Osteoblast (primary cell): ENCODE results near the gene GABRG3. TPM values are rescaled to one million over a fixed set of nuclear protein-coding genes. Genes with fewer than 3 reads are reported as not detected.

Source experiments
- DNase-seq: peaks from one replicate; pipeline ENCODE4 v3.0.0; 2011; ENCODE audit warnings: low spot score, mixed read lengths; ENCODE audit not compliant: insufficient read length; ENCODE audit errors: missing footprints
- H2AFZ ChIP-seq: 2 replicates; pipeline ENCODE4 v1.6.0; 2011; ENCODE audit warnings: mild to moderate bottlenecking, low read length
- H3K27ac ChIP-seq: 2 replicates; pipeline ENCODE4 v1.5.1; 2011; ENCODE audit warnings: mild to moderate bottlenecking, low read depth, low read length, moderate library complexity
- H3K27me3 ChIP-seq: 2 replicates; pipeline ENCODE4 v1.6.0; 2012; ENCODE audit warnings: mild to moderate bottlenecking, control low read depth, inconsistent platforms, low read length, moderate library complexity; ENCODE audit not compliant: insufficient read depth
- H3K36me3 ChIP-seq: 2 replicates; pipeline ENCODE4 v1.5.1; 2011; ENCODE audit warnings: mild to moderate bottlenecking, low read length, control low read depth, moderate library complexity; ENCODE audit not compliant: insufficient read depth
- H3K4me1 ChIP-seq: 2 replicates; pipeline ENCODE4 v1.5.1; 2011; ENCODE audit warnings: mild to moderate bottlenecking, low read length, control low read depth, moderate library complexity; ENCODE audit not compliant: insufficient read depth
- H3K4me2 ChIP-seq: 2 replicates; pipeline ENCODE4 v1.6.0; 2011; ENCODE audit warnings: mild to moderate bottlenecking, low read length; ENCODE audit not compliant: insufficient read depth
- H3K4me3 ChIP-seq: fragments of 200-600 bp; sonication (generic); 3 replicates; pipeline ENCODE4 v1.5.1; 2012; ENCODE audit warnings: mild to moderate bottlenecking, low read length, inconsistent platforms; ENCODE audit not compliant: insufficient read depth
- H3K79me2 ChIP-seq: 2 replicates; pipeline ENCODE4 v1.6.0; 2012; ENCODE audit warnings: mild to moderate bottlenecking, low read length, control low read depth, inconsistent platforms; ENCODE audit not compliant: insufficient read depth
- H3K9me3 ChIP-seq: 2 replicates; pipeline ENCODE4 v1.5.1; 2011; ENCODE audit warnings: low read depth, low read length, control low read depth
- H4K20me1 ChIP-seq: 2 replicates; pipeline ENCODE4 v1.6.0; 2012; ENCODE audit warnings: mild to moderate bottlenecking, low read length, control low read depth; ENCODE audit not compliant: insufficient read depth
- CTCF ChIP-seq: IDR thresholded peaks from 2 replicates; pipeline ENCODE4 v1.5.1; 2011; ENCODE audit warnings: mild to moderate bottlenecking, low read depth, low read length, moderate library complexity; ENCODE audit errors: extremely low read depth
- total RNA-seq: library from RNA; depleted of rRNA; stranded (reverse); fragments of >200 nt; gene quantifications from 2 replicates; pipeline ENCODE4 v1.2.3, GENCODE V29; 2012

GABRG3 gene
- total RNA-seq, 1 donor = not detected

GRCh38 chr15:27137127-27137526 is 166.1 kb downstream of the GABRG3 start:
- Histone ChIP-seq H3K27me3 (no peaks in the 10 kb centered on the region), H3K4me1 (no peaks in the 10 kb centered on the region), H4K20me1 (no peaks in the 10 kb centered on the region), H3K9me3 (no peaks in the 10 kb centered on the region), H3K4me2 (no peak overlapping the region), H2AFZ (no peak overlapping the region), H3K27ac (no peak overlapping the region), H3K36me3 (no peaks in the 10 kb centered on the region), H3K4me3 (no peak overlapping the region), H3K79me2 (no peaks in the 10 kb centered on the region)
- DNase-seq = no peak
- no peak for TF ChIP-seq CTCF

- no peak for DNase-seq
- no peak overlapping the region for H3K4me3 ChIP-seq
- no peak overlapping the region for H3K27ac ChIP-seq
- H3K79me2 ChIP-seq = no peaks in the 10 kb centered on the region
- no peak for TF ChIP-seq CTCF
- no peak overlapping the region for H2AFZ ChIP-seq
- no peaks in the 10 kb centered on the region for H3K27me3 ChIP-seq
- H4K20me1 ChIP-seq = no peaks in the 10 kb centered on the region
- H3K4me1 ChIP-seq = no peaks in the 10 kb centered on the region
- peaks cover 6% of the 10 kb centered on the region for H3K9me3 ChIP-seq
- H3K4me2 ChIP-seq = no peak overlapping the region
- H3K36me3 ChIP-seq = no peaks in the 10 kb centered on the region
These were observed 194.6 kb downstream of the GABRG3 start for GRCh38 chr15:27165590-27165989.

- H3K4me2 ChIP-seq = no peak overlapping the region
- H3K9me3 ChIP-seq = peaks cover 6% of the 10 kb centered on the region
- no peaks in the 10 kb centered on the region for H3K79me2 ChIP-seq
These were observed 195.9 kb downstream of the GABRG3 start for GRCh38 chr15:27166917-27167316.

GRCh38 chr15:27167738-27168137 is 196.8 kb downstream of the GABRG3 start:
- DNase-seq = peak; percentile 44
- H3K27ac ChIP-seq = no peak overlapping the region
- no peak overlapping the region for H3K4me2 ChIP-seq
- H2AFZ ChIP-seq = no peak overlapping the region
- no peak for TF ChIP-seq CTCF
- H3K9me3 ChIP-seq = peaks cover 2% of the 10 kb centered on the region
- H3K4me1 ChIP-seq = no peaks in the 10 kb centered on the region
- H3K79me2 ChIP-seq = no peaks in the 10 kb centered on the region
- no peaks in the 10 kb centered on the region for H4K20me1 ChIP-seq
- H3K4me3 ChIP-seq = no peak overlapping the region
- no peaks in the 10 kb centered on the region for H3K36me3 ChIP-seq
- H3K27me3 ChIP-seq = no peaks in the 10 kb centered on the region

More at GRCh38 chr15:27166917-27167316, 195.9 kb downstream of the GABRG3 start:
- TF ChIP-seq CTCF = no peak
- Histone ChIP-seq H3K27me3 (no peaks in the 10 kb centered on the region), H3K36me3 (no peaks in the 10 kb centered on the region), H4K20me1 (no peaks in the 10 kb centered on the region), H3K27ac (no peak overlapping the region), H3K4me3 (no peak overlapping the region), H2AFZ (no peak overlapping the region), H3K4me1 (no peaks in the 10 kb centered on the region)
- no peak for DNase-seq
